ENCODE measurements around the gene CST7. TPM values are rescaled to one million over a fixed set of nuclear protein-coding genes. Genes with fewer than 3 reads are reported as not detected.
"Not testable (repeated sequence)": the region's sequence is repeated elsewhere in the genome, so short reads cannot be mapped to it uniquely, and the experiment has no call there.

Gene CST7
- total RNA-seq, 1 donor from 2014 or later, result 0.25 TPM

- H3K9me3 Mint-ChIP-seq (ENCODE audit: unreplicated experiment); H4K20me1 ChIP-seq (ENCODE audit: insufficient read depth, low read length); H3K4me3 ChIP-seq (ENCODE audit: insufficient read depth, low read depth, low read length); H3K27ac ChIP-seq (ENCODE audit: low read depth, low read length); H3K4me2 ChIP-seq (ENCODE audit: low read length); H3K27me3 ChIP-seq (ENCODE audit: insufficient read depth, low read length); H3K4me3 Mint-ChIP-seq (ENCODE audit: unreplicated experiment); H3K9me3 ChIP-seq (ENCODE audit: insufficient read depth, low read depth, low read length); H3K9ac ChIP-seq (ENCODE audit: low read length); H3K27me3 Mint-ChIP-seq (ENCODE audit: low read depth, unreplicated experiment); H2AFZ ChIP-seq (ENCODE audit: low read depth, low read length); H3K4me1 Mint-ChIP-seq (ENCODE audit: low read depth, unreplicated experiment); H3K4me1 ChIP-seq (ENCODE audit: insufficient read depth, low read length); H3K36me3 Mint-ChIP-seq (ENCODE audit: low read depth, unreplicated experiment); FAIRE-seq; H3K79me2 ChIP-seq (ENCODE audit: insufficient read depth, low read length); DNase-seq (ENCODE audit: low read depth); H3K36me3 ChIP-seq (ENCODE audit: insufficient read depth, low read length); H3K27ac Mint-ChIP-seq (ENCODE audit: unreplicated experiment): not testable (repeated sequence)
These were observed 19.8 kb upstream of the CST7 start for GRCh38 chr20:24929259-24929658.

GRCh38 chr20:24929867-24930723, 19.0 kb upstream of the CST7 start:
- not testable (repeated sequence) for H3K9ac ChIP-seq (ENCODE audit: low read length); H3K4me1 ChIP-seq (ENCODE audit: insufficient read depth, low read length); H4K20me1 ChIP-seq (ENCODE audit: insufficient read depth, low read length); H3K36me3 Mint-ChIP-seq (ENCODE audit: low read depth, unreplicated experiment); H3K27me3 Mint-ChIP-seq (ENCODE audit: low read depth, unreplicated experiment); H3K4me3 Mint-ChIP-seq (ENCODE audit: unreplicated experiment); H3K4me2 ChIP-seq (ENCODE audit: low read length); DNase-seq (ENCODE audit: low read depth); H3K79me2 ChIP-seq (ENCODE audit: insufficient read depth, low read length); H3K36me3 ChIP-seq (ENCODE audit: insufficient read depth, low read length); H2AFZ ChIP-seq (ENCODE audit: low read depth, low read length); H3K9me3 ChIP-seq (ENCODE audit: insufficient read depth, low read depth, low read length); H3K27ac Mint-ChIP-seq (ENCODE audit: unreplicated experiment); H3K27me3 ChIP-seq (ENCODE audit: insufficient read depth, low read length); H3K4me3 ChIP-seq (ENCODE audit: insufficient read depth, low read depth, low read length); FAIRE-seq; H3K4me1 Mint-ChIP-seq (ENCODE audit: low read depth, unreplicated experiment); H3K27ac ChIP-seq (ENCODE audit: low read depth, low read length); H3K9me3 Mint-ChIP-seq (ENCODE audit: unreplicated experiment)

- not testable (repeated sequence) for H3K27me3 Mint-ChIP-seq (ENCODE audit: low read depth, unreplicated experiment); H3K27ac Mint-ChIP-seq (ENCODE audit: unreplicated experiment); H3K4me1 ChIP-seq (ENCODE audit: insufficient read depth, low read length); H3K36me3 ChIP-seq (ENCODE audit: insufficient read depth, low read length); H3K36me3 Mint-ChIP-seq (ENCODE audit: low read depth, unreplicated experiment); H3K4me3 ChIP-seq (ENCODE audit: insufficient read depth, low read depth, low read length); H3K9me3 ChIP-seq (ENCODE audit: insufficient read depth, low read depth, low read length); H3K27me3 ChIP-seq (ENCODE audit: insufficient read depth, low read length); H3K27ac ChIP-seq (ENCODE audit: low read depth, low read length); H3K4me2 ChIP-seq (ENCODE audit: low read length); DNase-seq (ENCODE audit: low read depth); H3K4me1 Mint-ChIP-seq (ENCODE audit: low read depth, unreplicated experiment); H3K9me3 Mint-ChIP-seq (ENCODE audit: unreplicated experiment); H4K20me1 ChIP-seq (ENCODE audit: insufficient read depth, low read length); H2AFZ ChIP-seq (ENCODE audit: low read depth, low read length); FAIRE-seq; H3K4me3 Mint-ChIP-seq (ENCODE audit: unreplicated experiment); H3K79me2 ChIP-seq (ENCODE audit: insufficient read depth, low read length); H3K9ac ChIP-seq (ENCODE audit: low read length)
- peak; percentile 30 for TF ChIP-seq CTCF (IDR thresholded peaks at IDR 0.05; ENCODE audit: insufficient read depth, low read depth, low read length)
These were observed 18.1 kb upstream of the CST7 start for GRCh38 chr20:24930724-24931688.

GRCh38 chr20:24931893-24932292, 17.2 kb upstream of the CST7 start:
- not testable (repeated sequence) for H3K9ac ChIP-seq (ENCODE audit: low read length); H3K4me3 Mint-ChIP-seq (ENCODE audit: unreplicated experiment); H3K27me3 Mint-ChIP-seq (ENCODE audit: low read depth, unreplicated experiment); H3K27me3 ChIP-seq (ENCODE audit: insufficient read depth, low read length); H3K4me3 ChIP-seq (ENCODE audit: insufficient read depth, low read depth, low read length); H3K4me2 ChIP-seq (ENCODE audit: low read length); H3K36me3 Mint-ChIP-seq (ENCODE audit: low read depth, unreplicated experiment); H3K27ac ChIP-seq (ENCODE audit: low read depth, low read length); H3K9me3 ChIP-seq (ENCODE audit: insufficient read depth, low read depth, low read length); DNase-seq (ENCODE audit: low read depth); H3K4me1 ChIP-seq (ENCODE audit: insufficient read depth, low read length); H3K36me3 ChIP-seq (ENCODE audit: insufficient read depth, low read length); H3K9me3 Mint-ChIP-seq (ENCODE audit: unreplicated experiment); H2AFZ ChIP-seq (ENCODE audit: low read depth, low read length); H3K4me1 Mint-ChIP-seq (ENCODE audit: low read depth, unreplicated experiment); H3K79me2 ChIP-seq (ENCODE audit: insufficient read depth, low read length); H4K20me1 ChIP-seq (ENCODE audit: insufficient read depth, low read length); FAIRE-seq
- H3K27ac Mint-ChIP-seq (ENCODE audit: unreplicated experiment), result peak overlapping the region; percentile 58
